ENCODE measurements around the gene VSTM2B. TPM values are rescaled to one million over a fixed set of nuclear protein-coding genes. Genes with fewer than 3 reads are reported as not detected.
"Not testable (repeated sequence)": the region's sequence is repeated elsewhere in the genome, so short reads cannot be mapped to it uniquely, and the experiment has no call there.

VSTM2B gene
- polyA plus RNA-seq, 6 donors from 2014 or later = not detected

DNA sequence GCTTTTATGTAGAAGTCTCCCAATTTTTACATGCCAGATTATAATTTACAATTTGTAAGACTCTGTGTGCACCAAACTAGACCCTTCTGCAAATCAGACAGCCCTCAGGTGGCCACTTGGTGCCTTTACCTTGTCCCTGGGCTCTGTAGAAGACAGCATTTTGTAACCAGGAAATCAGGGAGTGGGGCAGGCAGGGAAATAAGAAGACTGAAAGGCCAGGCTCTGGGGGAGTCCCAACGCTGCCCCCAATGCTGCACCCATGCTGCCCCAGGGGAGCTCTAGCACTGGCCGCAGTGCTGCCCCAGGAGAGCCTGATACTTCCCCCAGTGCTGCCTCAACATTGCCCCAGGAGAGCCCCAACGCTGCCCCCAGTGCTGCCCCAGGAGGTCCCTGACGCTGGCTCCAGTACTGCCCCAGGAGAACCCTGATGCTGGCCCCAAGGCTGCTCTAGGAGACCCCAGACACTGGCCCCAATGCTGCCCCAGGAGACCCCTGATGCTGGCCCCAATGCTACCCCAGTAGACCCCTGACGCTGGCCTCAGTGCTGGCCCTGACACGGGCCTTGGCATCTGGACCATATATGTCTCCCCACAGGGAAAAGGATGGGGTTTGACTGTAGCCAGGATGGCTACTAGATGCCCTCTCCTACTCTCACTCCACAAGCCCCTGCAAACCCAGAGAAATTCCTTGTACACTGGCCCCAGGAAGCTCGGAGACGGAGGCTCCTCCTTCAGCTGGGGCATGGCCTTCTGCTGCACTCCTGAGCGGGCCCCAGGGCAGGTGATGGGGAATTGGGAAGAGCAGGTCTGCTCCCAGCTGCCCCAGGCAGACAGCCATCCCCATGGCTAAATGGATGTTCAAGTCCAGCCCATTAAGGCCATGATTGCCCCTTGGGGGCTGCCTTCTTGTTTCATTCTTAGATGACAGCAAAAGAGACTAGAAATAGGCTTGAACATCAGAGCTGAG is 23.6 kb downstream of the VSTM2B start:
- no peak for ATAC-seq (ENCODE audit: low read depth in 2 of 2)
- Mint-ChIP-seq H3K27ac (no peak overlapping the region), H3K36me3 (peaks cover 8 to 16% of the 10 kb centered on the region in 2 donors), H3K27me3 (peaks cover 3 to 39% (median 17%) of the 10 kb centered on the region in 3 donors), H3K4me3 (no peak overlapping the region), H3K4me1 (no peaks in the 10 kb centered on the region), H3K9me3 (peaks cover 6 to 34% (median 21%) of the 10 kb centered on the region in 7 donors)
- no peak for DNase-seq

GRCh38 chr19:29550896-29551295 is 25.1 kb downstream of the VSTM2B start:
- ATAC-seq (ENCODE audit: low read depth in 2 of 2) = no peak
- H3K4me3 Mint-ChIP-seq = no peak overlapping the region

DNA sequence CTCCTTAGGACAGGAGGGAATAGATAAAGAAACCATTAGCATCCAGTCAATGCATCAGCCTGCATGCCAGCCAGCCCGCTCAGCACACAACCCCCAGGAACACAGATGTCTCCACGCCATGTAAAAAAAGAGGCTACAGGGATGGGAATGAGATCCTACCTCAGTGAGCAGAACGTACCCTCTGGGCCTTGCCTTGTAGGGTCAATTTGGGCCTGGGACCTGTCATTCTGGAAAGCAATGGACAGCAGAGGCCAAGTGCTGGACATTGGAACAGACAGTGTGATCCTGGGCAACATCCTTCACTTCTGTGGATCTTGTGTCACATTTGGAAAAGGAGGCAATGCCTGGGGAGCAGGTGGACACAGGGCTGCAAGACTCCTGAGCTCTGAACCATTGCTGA is 26.0 kb downstream of the VSTM2B start:
- Mint-ChIP-seq H3K27me3 (peaks cover 0 to 48% (median 17%) of the 10 kb centered on the region in 3 donors), H3K9me3 (peaks cover 9 to 41% (median 31%) of the 10 kb centered on the region in 7 donors), H3K4me1 (no peaks in the 10 kb centered on the region), H3K4me3 (no peak overlapping the region), H3K36me3 (peaks cover 13 to 20% of the 10 kb centered on the region in 2 donors), H3K27ac (no peak overlapping the region)
- DNase-seq (no peak), ATAC-seq (ENCODE audit: low read depth in 2 of 2) (no peak)

More at GRCh38 chr19:29550896-29551295, 25.1 kb downstream of the VSTM2B start:
- H3K36me3 Mint-ChIP-seq = peaks cover 13 to 20% of the 10 kb centered on the region in 2 donors
- H3K27me3 Mint-ChIP-seq = peaks cover 0 to 45% (median 17%) of the 10 kb centered on the region in 3 donors
- H3K4me1 Mint-ChIP-seq = no peaks in the 10 kb centered on the region
- DNase-seq = no peak
- H3K9me3 Mint-ChIP-seq = peaks cover 9 to 34% (median 28%) of the 10 kb centered on the region in 7 donors
- H3K27ac Mint-ChIP-seq = no peak overlapping the region

DNA sequence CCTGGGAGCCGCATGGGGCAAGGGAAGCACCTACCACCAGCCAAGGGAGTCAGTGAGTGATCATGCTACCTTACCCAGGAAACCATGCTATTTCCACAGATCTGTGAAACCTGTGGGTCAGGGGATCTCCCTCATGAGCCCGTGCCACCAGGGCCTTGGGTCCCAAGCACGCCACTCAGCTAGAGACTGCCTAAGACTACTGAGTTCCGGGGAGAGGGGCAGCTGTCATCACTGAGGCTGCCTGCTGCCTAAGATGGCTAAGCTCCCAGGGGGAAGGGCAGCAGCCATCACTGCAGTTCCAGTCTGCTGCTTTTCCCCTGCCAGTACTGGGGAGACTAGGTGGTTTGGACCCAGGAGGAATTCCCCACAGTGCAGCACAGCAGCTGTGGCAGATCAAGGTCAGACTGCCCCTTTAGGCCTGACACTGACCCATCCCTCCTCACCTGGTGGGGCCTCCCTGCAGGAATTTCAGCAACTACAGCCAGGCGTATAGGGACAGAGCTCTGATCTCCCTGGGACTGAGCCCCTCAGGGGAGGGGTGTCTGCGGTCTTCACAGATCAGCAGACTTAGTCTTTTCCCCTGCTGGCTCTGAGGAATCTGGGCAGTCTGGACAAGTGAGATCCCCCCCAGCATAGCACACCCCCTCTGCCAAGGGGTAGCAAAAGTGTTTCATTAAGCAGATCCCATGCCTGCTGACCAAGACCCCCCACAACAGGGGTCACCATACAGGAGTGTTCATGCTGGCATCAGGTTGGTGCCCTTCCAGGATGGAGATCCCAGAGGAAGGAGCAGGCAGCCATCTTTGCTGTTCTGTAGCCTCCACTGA is 26.9 kb downstream of the VSTM2B start:
- Mint-ChIP-seq H3K9me3 (peaks cover 9 to 50% (median 34%) of the 10 kb centered on the region in 7 donors), H3K4me1 (no peaks in the 10 kb centered on the region), H3K27me3 (peaks cover 0 to 46% (median 10%) of the 10 kb centered on the region in 3 donors), H3K36me3 (peaks cover 13 to 20% of the 10 kb centered on the region in 2 donors), H3K4me3 (no peak overlapping the region), H3K27ac (no peak overlapping the region)
- ATAC-seq (ENCODE audit: low read depth in 2 of 2) (no peak), DNase-seq (no peak)

DNA sequence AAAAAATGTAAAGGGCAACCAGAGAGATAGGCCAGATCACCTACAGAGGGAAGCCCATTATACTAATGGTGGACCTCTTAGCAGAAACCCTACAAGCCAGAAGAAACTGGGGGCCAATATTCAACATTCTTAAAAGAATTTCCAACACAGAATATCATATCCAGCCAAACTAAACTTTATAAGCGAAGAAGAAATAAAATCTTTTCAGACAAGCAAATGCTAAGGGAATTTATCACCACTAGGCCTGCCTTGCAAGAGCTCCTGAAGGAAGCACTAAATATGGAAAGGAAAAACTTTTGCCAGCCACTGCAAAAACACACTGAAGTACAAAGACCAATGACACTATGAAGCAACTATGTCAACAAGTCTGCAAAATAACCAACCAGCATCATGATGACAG is 28.4 kb downstream of the VSTM2B start:
- DNase-seq = no peak
- ATAC-seq (ENCODE audit: low read depth in 2 of 2) = no peak
- Mint-ChIP-seq H3K36me3 (peaks cover 13 to 20% of the 10 kb centered on the region in 2 donors), H3K9me3 (peaks cover 13 to 60% (median 44%) of the 10 kb centered on the region in 7 donors), H3K4me1 (no peaks in the 10 kb centered on the region), H3K4me3 (no peak overlapping the region), H3K27me3 (peaks cover 0 to 39% (median 5%) of the 10 kb centered on the region in 3 donors), H3K27ac (no peak overlapping the region)

- not testable (repeated sequence) for H3K4me3 Mint-ChIP-seq; ATAC-seq (ENCODE audit: low read depth in 2 of 2); H3K27ac Mint-ChIP-seq; DNase-seq; H3K4me1 Mint-ChIP-seq
- Mint-ChIP-seq H3K9me3 (peaks cover 12 to 54% (median 39%) of the 10 kb centered on the region in 7 donors), H3K27me3 (peaks cover 0 to 27% (median 11%) of the 10 kb centered on the region in 3 donors), H3K36me3 (peaks cover 5 to 12% of the 10 kb centered on the region in 2 donors)
These were observed 33.3 kb downstream of the VSTM2B start for GRCh38 chr19:29559110-29559509.

DNA sequence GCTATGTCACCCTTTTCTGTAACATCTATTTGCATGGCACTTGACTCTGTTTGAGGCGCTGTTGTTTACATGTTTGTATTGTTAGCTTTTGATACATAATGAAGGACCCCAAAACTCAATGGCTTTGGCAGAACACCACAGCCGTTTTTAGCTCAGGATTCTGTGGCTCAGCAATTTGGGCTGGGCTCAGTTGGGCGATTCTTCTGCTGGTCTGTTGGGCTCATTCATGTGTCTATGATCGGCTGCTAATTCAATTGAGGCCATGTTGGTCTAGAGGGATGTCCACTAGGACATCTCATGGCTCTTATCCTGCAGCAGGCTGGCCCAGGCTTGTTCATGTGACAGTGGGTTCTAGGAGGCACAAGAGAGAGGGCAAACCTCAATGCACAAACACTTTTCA is 33.9 kb downstream of the VSTM2B start:
- Mint-ChIP-seq H3K27ac (no peak overlapping the region), H3K36me3 (peaks cover 5 to 6% of the 10 kb centered on the region in 2 donors), H3K9me3 (peaks cover 8 to 48% (median 33%) of the 10 kb centered on the region in 7 donors), H3K4me1 (no peaks in the 10 kb centered on the region), H3K4me3 (no peak overlapping the region), H3K27me3 (peaks cover 0 to 25% (median 15%) of the 10 kb centered on the region in 3 donors)
- ATAC-seq (ENCODE audit: low read depth in 2 of 2) = no peak
- no peak for DNase-seq

DNA sequence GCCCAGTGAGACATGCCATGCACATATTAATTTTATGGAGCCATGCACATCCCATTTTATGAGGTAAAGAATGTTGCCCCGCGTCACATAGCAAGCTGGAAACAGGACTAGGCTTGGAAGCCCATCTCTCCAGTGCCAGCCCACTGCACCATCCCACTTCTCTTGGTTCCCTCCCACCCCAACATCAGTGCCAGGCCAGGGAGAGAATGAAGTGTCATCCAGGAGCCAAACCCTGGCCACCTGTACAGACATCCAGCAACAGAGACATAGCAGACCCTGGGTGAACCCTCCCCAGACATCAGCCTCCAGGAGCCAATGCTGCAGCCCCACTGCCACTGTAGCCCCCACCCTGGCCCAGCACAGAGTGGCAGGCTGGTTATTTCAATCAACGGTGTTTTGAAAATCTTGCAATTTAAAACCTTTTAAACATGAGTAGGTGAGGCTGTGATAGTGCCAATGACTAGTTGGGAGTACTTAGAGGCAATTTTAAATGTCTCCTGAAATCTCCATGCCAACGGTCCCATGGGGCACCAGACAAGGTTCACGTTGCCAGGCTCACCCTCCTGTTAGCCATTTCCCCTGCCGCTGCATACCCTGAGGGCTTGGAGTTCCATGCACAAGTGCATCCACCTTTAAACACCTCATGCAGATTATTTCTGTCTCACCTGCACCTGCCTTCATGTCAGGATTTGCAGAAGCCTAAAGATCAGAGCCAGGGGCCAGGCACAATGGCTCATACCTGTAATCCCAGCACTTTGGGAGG is 34.7 kb downstream of the VSTM2B start:
- Mint-ChIP-seq H3K9me3 (peaks cover 8 to 40% (median 26%) of the 10 kb centered on the region in 7 donors), H3K4me3 (no peak overlapping the region), H3K36me3 (no peaks in the 10 kb centered on the region), H3K27me3 (peaks cover 0 to 24% (median 23%) of the 10 kb centered on the region in 3 donors), H3K4me1 (no peaks in the 10 kb centered on the region), H3K27ac (peak overlapping the region in 1 of 6 donors; percentile 38)
- no peak for DNase-seq
- ATAC-seq (ENCODE audit: low read depth in 2 of 2) = no peak

DNA sequence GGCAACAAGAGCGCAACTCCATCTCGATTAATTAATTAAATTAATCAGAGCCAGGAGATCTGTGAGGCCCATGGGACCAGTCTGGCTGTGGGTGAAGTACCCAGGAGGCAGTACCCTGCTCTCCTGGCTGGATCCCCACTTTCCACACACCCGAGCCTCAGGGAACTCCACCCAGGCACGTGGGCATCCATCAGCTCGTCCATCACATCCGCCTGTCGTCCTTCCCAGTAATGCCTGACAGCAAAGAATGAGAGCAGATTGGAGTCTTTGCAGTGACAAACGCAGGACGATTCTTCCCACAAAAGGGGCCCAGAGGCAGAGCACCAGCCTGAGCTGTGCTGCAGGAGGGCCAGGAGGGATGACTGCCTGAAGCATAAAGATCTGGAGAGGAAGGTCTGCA is 35.8 kb downstream of the VSTM2B start:
- Mint-ChIP-seq H3K27me3 (peaks cover 0 to 28% (median 24%) of the 10 kb centered on the region in 3 donors), H3K4me3 (no peak overlapping the region), H3K27ac (no peak overlapping the region), H3K36me3 (no peaks in the 10 kb centered on the region), H3K4me1 (no peaks in the 10 kb centered on the region), H3K9me3 (peaks cover 8 to 31% (median 19%) of the 10 kb centered on the region in 7 donors)
- no peak for DNase-seq
- ATAC-seq (ENCODE audit: low read depth in 2 of 2) = no peak

GRCh38 chr19:29562299-29563297 is 36.8 kb downstream of the VSTM2B start:
- H3K27ac Mint-ChIP-seq = no peak overlapping the region
- DNase-seq (no peak), ATAC-seq (ENCODE audit: low read depth in 2 of 2) (no peak)
- peaks cover 8 to 31% (median 13%) of the 10 kb centered on the region in 7 donors for H3K9me3 Mint-ChIP-seq
- H3K4me3 Mint-ChIP-seq = no peak overlapping the region
- H3K27me3 Mint-ChIP-seq = peaks cover 0 to 38% (median 25%) of the 10 kb centered on the region in 3 donors
- no peaks in the 10 kb centered on the region for H3K4me1 Mint-ChIP-seq
- no peaks in the 10 kb centered on the region for H3K36me3 Mint-ChIP-seq

DNA sequence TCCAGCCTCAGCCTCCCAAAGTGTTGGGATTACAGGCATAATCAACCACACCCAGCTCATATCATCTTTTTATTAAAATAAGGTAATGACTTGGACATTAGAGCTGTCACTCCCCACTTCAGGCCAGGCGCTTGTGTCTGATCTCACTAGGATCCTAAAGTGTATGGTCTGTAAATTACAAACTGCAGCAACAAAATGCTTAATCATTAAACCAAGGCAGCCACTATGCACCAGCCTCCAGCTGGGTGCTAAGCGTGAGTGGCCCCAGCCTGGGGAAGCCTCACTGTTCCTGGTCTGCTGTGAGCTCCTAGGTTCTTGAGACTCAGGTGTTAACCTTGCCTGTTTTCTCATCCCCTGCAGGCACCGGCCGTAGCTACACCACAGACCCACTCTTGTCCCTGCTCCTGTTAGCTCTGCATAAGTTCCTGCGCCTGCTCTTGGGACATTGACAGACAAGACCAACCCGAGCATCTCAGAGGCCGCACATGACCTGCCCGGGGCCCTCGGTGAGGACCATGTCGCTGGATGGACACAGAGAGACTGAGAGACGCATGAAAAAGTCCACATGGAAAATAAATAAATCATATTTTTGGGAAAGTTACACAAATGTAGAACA is 37.8 kb downstream of the VSTM2B start:
- Mint-ChIP-seq H3K27me3 (peaks cover 0 to 39% (median 25%) of the 10 kb centered on the region in 3 donors), H3K4me1 (no peaks in the 10 kb centered on the region), H3K9me3 (peaks cover 5 to 21% (median 9%) of the 10 kb centered on the region in 7 donors), H3K36me3 (no peaks in the 10 kb centered on the region), H3K4me3 (no peak overlapping the region), H3K27ac (no peak overlapping the region)
- ATAC-seq (ENCODE audit: low read depth in 2 of 2) (no peak), DNase-seq (no peak)

Data from naive B cell (primary cell).